ENCODE results near the gene ANXA5.

ANXA5 gene

DNA sequence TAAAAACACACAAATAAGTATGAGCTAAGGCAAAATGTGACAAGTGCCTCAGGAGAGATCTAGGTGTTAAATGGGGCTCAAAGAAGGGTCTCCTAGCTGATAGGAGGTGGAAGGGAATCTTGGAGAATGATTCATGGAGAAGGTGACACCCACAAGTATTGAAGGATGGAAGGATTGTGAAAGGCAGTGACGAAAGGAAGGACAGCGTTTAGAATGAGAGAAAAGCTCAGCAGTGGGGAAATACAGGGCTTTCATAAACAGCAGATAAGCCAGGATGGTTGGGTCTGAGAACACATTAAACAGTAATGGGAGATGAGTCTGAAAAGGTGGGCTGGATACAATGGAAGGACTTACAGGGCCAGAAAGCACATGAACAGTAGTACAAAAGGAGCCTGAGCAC, 11.5 kb downstream of the ANXA5 start:
- TF ChIP-seq TAF1 (IDR thresholded peaks at IDR 0.05; ENCODE audit: borderline replicate concordance, insufficient read depth, low read length), result no peak

DNA sequence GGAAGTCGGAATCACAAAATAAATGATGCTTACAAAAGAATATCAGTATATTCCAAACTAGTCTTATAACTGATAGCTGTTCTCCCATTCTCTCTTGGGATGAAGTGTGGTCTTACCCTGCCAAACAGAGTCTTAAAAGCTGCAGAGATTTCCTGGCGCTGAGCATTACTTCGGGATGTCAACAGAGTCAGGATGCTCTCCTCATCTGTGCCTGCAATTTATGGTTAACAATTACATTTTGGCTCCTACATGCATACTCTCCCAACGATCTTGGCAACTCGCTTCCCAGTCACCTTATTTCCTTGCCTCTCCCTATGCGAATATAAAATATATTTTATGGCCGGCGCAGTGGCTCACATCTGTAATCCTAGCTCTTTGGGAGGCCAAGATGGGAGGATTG, 12.2 kb downstream of the ANXA5 start:
- TF ChIP-seq POLR2AphosphoS5 (IDR thresholded peaks at IDR 0.05; ENCODE audit: low read depth, low read length), result no peak
- TF ChIP-seq SIN3A (IDR thresholded peaks at IDR 0.05; ENCODE audit: borderline replicate concordance, insufficient read depth, low read length), result no peak
- no peak for TF ChIP-seq FOXP2 (optimal IDR thresholded peaks at IDR 0.05; ENCODE audit: borderline replicate concordance, extremely low read depth, extremely low read length, insufficient read depth)
- TF ChIP-seq, protein P1, sequence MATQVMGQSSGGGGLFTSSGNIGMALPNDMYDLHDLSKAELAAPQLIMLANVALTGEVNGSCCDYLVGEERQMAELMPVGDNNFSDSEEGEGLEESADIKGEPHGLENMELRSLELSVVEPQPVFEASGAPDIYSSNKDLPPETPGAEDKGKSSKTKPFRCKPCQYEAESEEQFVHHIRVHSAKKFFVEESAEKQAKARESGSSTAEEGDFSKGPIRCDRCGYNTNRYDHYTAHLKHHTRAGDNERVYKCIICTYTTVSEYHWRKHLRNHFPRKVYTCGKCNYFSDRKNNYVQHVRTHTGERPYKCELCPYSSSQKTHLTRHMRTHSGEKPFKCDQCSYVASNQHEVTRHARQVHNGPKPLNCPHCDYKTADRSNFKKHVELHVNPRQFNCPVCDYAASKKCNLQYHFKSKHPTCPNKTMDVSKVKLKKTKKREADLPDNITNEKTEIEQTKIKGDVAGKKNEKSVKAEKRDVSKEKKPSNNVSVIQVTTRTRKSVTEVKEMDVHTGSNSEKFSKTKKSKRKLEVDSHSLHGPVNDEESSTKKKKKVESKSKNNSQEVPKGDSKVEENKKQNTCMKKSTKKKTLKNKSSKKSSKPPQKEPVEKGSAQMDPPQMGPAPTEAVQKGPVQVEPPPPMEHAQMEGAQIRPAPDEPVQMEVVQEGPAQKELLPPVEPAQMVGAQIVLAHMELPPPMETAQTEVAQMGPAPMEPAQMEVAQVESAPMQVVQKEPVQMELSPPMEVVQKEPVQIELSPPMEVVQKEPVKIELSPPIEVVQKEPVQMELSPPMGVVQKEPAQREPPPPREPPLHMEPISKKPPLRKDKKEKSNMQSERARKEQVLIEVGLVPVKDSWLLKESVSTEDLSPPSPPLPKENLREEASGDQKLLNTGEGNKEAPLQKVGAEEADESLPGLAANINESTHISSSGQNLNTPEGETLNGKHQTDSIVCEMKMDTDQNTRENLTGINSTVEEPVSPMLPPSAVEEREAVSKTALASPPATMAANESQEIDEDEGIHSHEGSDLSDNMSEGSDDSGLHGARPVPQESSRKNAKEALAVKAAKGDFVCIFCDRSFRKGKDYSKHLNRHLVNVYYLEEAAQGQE (IDR thresholded peaks at IDR 0.05; ENCODE audit: insufficient read depth in 1 of 2, low read depth in 2 of 2, low read length in 2 of 2), result no peak
- TF ChIP-seq TAF1 (IDR thresholded peaks at IDR 0.05; ENCODE audit: borderline replicate concordance, insufficient read depth, low read length), result no peak

DNA sequence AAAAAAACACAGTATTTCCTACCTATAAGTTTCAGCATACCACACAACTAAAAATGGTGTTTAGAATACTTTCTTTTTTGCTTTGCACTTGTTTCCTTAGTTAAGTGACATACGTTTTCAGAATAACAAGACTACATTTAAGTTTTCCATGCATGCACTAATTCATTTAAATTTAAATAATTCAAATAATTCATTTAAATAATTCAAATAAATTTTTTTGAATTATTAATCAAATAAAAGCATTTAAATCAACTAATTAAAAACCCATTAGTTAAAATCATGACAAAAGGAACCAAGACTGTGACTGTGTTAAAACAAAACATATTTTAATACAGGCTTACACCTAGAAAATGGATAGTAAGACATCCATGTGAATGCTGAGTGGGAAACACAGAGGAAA, 12.8 kb downstream of the ANXA5 start:
- TF ChIP-seq POLR2AphosphoS5 (IDR thresholded peaks at IDR 0.05; ENCODE audit: low read depth, low read length) (no peak), TAF1 (IDR thresholded peaks at IDR 0.05; ENCODE audit: borderline replicate concordance, insufficient read depth, low read length) (no peak), FOXP2 (optimal IDR thresholded peaks at IDR 0.05; ENCODE audit: borderline replicate concordance, extremely low read depth, extremely low read length, insufficient read depth) (no peak), SIN3A (IDR thresholded peaks at IDR 0.05; ENCODE audit: borderline replicate concordance, insufficient read depth, low read length) (no peak)
- TF ChIP-seq, protein P1 (IDR thresholded peaks at IDR 0.05; ENCODE audit: insufficient read depth in 1 of 2, low read depth in 2 of 2, low read length in 2 of 2), result no peak

DNA sequence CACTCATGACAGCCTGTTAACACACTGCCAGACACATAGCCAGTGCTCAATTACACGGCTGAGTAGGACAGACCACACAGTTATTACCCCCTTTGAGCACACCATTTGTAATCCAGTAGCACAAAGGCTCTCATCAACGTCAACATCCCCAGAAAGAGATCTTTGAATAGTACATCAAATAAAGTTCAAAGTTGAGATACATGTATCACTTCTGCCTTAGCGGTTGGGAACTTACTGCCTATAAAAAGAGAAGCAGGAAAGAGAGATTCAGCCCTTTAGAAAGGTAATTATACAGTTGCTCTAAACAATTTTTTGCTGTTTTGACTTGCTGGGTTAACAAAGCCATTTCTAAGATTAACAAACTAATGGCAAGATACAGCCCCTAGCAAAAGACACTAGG, 16.2 kb downstream of the ANXA5 start:
- TF ChIP-seq FOXP2 (optimal IDR thresholded peaks at IDR 0.05; ENCODE audit: borderline replicate concordance, extremely low read depth, extremely low read length, insufficient read depth), result no peak
- TF ChIP-seq, protein P1 (IDR thresholded peaks at IDR 0.05; ENCODE audit: insufficient read depth in 1 of 2, low read depth in 2 of 2, low read length in 2 of 2), result no peak
- TF ChIP-seq POLR2AphosphoS5 (IDR thresholded peaks at IDR 0.05; ENCODE audit: low read depth, low read length), result no peak
- no peak for TF ChIP-seq SIN3A (IDR thresholded peaks at IDR 0.05; ENCODE audit: borderline replicate concordance, insufficient read depth, low read length)
- no peak for TF ChIP-seq TAF1 (IDR thresholded peaks at IDR 0.05; ENCODE audit: borderline replicate concordance, insufficient read depth, low read length)

DNA sequence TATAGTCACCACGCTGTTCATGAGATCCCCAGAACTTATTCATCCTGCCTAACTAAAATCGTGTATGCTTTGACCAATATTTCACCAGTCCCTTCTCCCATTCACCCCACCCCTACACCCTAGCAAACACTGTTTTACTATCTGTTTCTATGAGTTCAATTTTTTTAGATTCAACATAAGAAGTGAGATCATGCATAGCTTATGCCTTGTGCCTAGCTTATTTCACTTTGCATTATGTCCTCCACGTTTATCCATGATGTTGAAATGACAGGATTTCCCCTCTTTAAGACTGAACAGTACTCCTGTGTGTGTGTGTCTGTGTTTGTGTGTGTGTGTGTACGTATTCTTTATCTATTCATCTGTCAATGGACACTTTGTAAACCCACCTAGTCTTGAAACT, 16.8 kb downstream of the ANXA5 start:
- TF ChIP-seq SIN3A (IDR thresholded peaks at IDR 0.05; ENCODE audit: borderline replicate concordance, insufficient read depth, low read length) (no peak), FOXP2 (optimal IDR thresholded peaks at IDR 0.05; ENCODE audit: borderline replicate concordance, extremely low read depth, extremely low read length, insufficient read depth) (no peak), TAF1 (IDR thresholded peaks at IDR 0.05; ENCODE audit: borderline replicate concordance, insufficient read depth, low read length) (no peak), POLR2AphosphoS5 (IDR thresholded peaks at IDR 0.05; ENCODE audit: low read depth, low read length) (no peak)
- TF ChIP-seq, protein P1 (IDR thresholded peaks at IDR 0.05; ENCODE audit: insufficient read depth in 1 of 2, low read depth in 2 of 2, low read length in 2 of 2), result no peak
